ENCODE measurements around the gene WDR6. TPM values are rescaled to one million over a fixed set of nuclear protein-coding genes. Genes with fewer than 3 reads are reported as not detected.

WDR6 gene
- total and polyA plus RNA-seq, 9 of the 15 experiments (the other 6 are each of a cell fraction or from before 2014, with no cell fraction given), result 8.9 to 90.6 (median 44.7) TPM

GRCh38 chr3:49028673-49029562 lies 21.7 kb downstream of the WDR6 start, which contains the start of gene IMPDH2 (continued):
- TF ChIP-seq MNT (conservative IDR thresholded peaks at IDR 0.05), result peak; percentile 57 to 80
- peak; percentile 46; the same call in 1 of the 2 replicates for TF ChIP-seq KHSRP (IDR thresholded peaks at IDR 0.05)
- no peak for TF ChIP-seq ZBTB8A (IDR thresholded peaks at IDR 0.05; ENCODE audit: partially characterized antibody)
- 0 out of 2 replicates have a peak, but pooled peaks have one; percentile 24 for TF ChIP-seq ESRRB (CRISPR knock-in tag; IDR thresholded peaks at IDR 0.05; ENCODE audit: borderline replicate concordance)
- no peak for TF ChIP-seq MTF1 (CRISPR knock-in tag; IDR thresholded peaks at IDR 0.05; ENCODE audit: borderline replicate concordance)
- TF ChIP-seq THAP7 (CRISPR knock-in tag; IDR thresholded peaks at IDR 0.05), result 0 out of 2 replicates have a peak, but pooled peaks have one; percentile 61
- TF ChIP-seq MTA1 (IDR thresholded peaks at IDR 0.05; ENCODE audit: borderline replicate concordance), result peak; percentile 82
- TF ChIP-seq HDAC1 (IDR thresholded peaks at IDR 0.05), result peak in 1 of 2 experiments; percentile 80; a peak in 1 of 4 replicates
- no peak for TF ChIP-seq GABPB2 (CRISPR knock-in tag; conservative IDR thresholded peaks at IDR 0.05)
- TF ChIP-seq ASH1L (IDR thresholded peaks at IDR 0.05; ENCODE audit: borderline replicate concordance, low read depth, partially characterized antibody), result no peak
- peak; percentile 33; the same call in 1 of the 2 replicates for TF ChIP-seq BHLHE40 (IDR thresholded peaks at IDR 0.05; ENCODE audit: low read length)
- peak; percentile 56 for TF ChIP-seq RNF2 (IDR thresholded peaks at IDR 0.05)
- peak; percentile 70 for TF ChIP-seq MEIS2 (IDR thresholded peaks at IDR 0.05; ENCODE audit: partially characterized antibody)
- TF ChIP-seq ZNF75A (CRISPR knock-in tag; IDR thresholded peaks at IDR 0.05), result no peak
- TF ChIP-seq E2F8 (IDR thresholded peaks at IDR 0.05; ENCODE audit: low read depth, partially characterized antibody), result peak; percentile 79
- TF ChIP-seq PTTG1 (tag; IDR thresholded peaks at IDR 0.05; ENCODE audit: low read depth), result no peak
- 0 out of 2 replicates have a peak, but pooled peaks have one; percentile 22 for TF ChIP-seq ZNF830 (CRISPR knock-in tag; IDR thresholded peaks at IDR 0.05)
- peak; percentile 49 to 84; a peak in 2 of 4 replicates for TF ChIP-seq NONO (IDR thresholded peaks at IDR 0.05; ENCODE audit: low read depth in 2 of 2, low read length in 1 of 2)
- TF ChIP-seq CREB3L1 (IDR thresholded peaks at IDR 0.05; ENCODE audit: borderline replicate concordance, low read depth), result peak; percentile 60; the same call in 1 of the 2 replicates
- peak; percentile 95 for TF ChIP-seq EP400 (IDR thresholded peaks at IDR 0.05)
- TF ChIP-seq ZSCAN32 (CRISPR knock-in tag; IDR thresholded peaks at IDR 0.05), result no peak
- TF ChIP-seq TBP (optimal IDR thresholded peaks at IDR 0.05; ENCODE audit: low read depth, low read length), result peak; percentile 97
